ENCODE measurements around the gene SEPTIN12. TPM values are rescaled to one million over a fixed set of nuclear protein-coding genes. Genes with fewer than 3 reads are reported as not detected.
A peak's percentile ranks its signal among the peaks of the same experiment; 100 is the strongest.

Gene SEPTIN12
- total and polyA plus RNA-seq, 7 donors, result 2.5 TPM; not detected in 6

DNA sequence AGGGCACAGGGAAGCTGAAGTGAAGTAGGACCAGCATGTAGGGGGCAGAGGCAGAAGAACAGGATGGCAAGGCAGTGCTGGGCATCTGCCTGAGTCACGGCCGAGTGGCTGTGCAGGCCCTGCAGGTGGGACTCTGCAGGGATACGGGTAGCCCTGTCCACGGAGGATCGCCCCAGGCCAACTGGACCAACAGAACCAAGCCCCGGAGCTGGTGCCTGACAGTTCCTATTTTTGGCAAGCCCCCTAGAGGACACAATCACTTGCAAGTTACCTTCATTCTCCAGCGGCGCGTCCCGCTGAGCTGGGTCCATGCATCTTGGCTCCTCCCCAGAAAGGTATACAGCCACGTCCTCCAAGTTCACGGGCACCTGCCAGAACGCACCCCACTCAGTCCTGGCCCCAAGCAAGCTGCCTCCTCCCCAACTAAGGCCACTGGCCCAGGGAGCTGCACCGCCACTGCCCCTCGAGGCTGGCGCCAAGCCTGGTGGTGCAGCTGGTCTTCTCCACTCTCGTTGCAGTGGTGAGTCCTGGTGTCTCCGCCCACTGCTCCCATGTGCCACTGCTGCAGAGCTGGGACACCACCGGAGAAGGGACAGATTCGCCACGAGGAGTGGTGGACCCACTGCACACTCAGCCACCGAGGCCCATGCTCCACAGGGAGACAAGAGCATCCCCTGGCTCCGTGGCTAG lies 27.8 kb downstream of the SEPTIN12 start:
- H3K27me3 ChIP-seq, result no peaks in the 10 kb centered on the region
- intact Hi-C loops (cut with DNase I), result no loop called here
- 92 to 93% methylated on average over 23 of the region's 23 CpGs for WGBS, 2 donors
- H3K27ac ChIP-seq, result peak overlapping the region in 2 of 4 donors; percentile 2 to 14
- no peak overlapping the region for H3K4me3 ChIP-seq
- H3K4me1 ChIP-seq, result peaks cover 0 to 13% (median 7%) of the 10 kb centered on the region in 4 donors
- no peak for TF ChIP-seq EP300 (IDR thresholded peaks at IDR 0.05)
- TF ChIP-seq POLR2AphosphoS5 (IDR thresholded peaks at IDR 0.05), result no peak
- TF ChIP-seq, protein P1, sequence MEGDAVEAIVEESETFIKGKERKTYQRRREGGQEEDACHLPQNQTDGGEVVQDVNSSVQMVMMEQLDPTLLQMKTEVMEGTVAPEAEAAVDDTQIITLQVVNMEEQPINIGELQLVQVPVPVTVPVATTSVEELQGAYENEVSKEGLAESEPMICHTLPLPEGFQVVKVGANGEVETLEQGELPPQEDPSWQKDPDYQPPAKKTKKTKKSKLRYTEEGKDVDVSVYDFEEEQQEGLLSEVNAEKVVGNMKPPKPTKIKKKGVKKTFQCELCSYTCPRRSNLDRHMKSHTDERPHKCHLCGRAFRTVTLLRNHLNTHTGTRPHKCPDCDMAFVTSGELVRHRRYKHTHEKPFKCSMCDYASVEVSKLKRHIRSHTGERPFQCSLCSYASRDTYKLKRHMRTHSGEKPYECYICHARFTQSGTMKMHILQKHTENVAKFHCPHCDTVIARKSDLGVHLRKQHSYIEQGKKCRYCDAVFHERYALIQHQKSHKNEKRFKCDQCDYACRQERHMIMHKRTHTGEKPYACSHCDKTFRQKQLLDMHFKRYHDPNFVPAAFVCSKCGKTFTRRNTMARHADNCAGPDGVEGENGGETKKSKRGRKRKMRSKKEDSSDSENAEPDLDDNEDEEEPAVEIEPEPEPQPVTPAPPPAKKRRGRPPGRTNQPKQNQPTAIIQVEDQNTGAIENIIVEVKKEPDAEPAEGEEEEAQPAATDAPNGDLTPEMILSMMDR (IDR thresholded peaks at IDR 0.05), result no peak
- no peak for TF ChIP-seq POLR2A (IDR thresholded peaks at IDR 0.05)
- DNase-seq, result no peak
- H3K9me3 ChIP-seq, result no peaks in the 10 kb centered on the region
- H3K36me3 ChIP-seq, result peaks cover 30 to 95% (median 69%) of the 10 kb centered on the region in 4 donors

DNA sequence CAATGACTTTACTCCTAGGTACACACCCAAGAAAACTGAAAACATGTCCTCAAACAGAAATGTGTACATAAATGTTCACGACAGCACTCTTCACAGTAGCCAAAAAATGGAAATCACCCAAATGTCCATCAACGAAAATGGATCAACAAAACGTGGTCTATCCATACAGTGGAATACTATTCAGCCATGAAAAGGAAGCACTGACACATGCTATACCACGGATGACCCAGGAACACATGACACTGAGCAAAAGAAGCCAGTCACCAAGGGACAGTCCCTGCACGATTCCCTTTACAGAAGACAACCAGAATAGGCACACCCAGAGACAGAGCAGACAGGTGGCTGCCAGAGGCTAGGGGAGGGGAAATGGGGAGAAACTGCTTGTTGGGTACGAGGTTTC lies 32.5 kb downstream of the SEPTIN12 start:
- Histone ChIP-seq H3K36me3 (peaks cover 49 to 97% (median 83%) of the 10 kb centered on the region in 4 donors), H3K27me3 (no peaks in the 10 kb centered on the region), H3K4me3 (no peak overlapping the region), H3K27ac (no peak overlapping the region), H3K9me3 (no peaks in the 10 kb centered on the region), H3K4me1 (no peaks in the 10 kb centered on the region)
- TF ChIP-seq EP300 (IDR thresholded peaks at IDR 0.05) (no peak), POLR2A (IDR thresholded peaks at IDR 0.05) (no peak), POLR2AphosphoS5 (IDR thresholded peaks at IDR 0.05) (no peak)
- TF ChIP-seq, protein P1 (IDR thresholded peaks at IDR 0.05), result no peak
- DNase-seq, result no peak
- intact Hi-C loops (cut with DNase I), result no loop called here
- 95 to 96% methylated on average over 6 of the region's 6 CpGs for WGBS, 2 donors

DNA sequence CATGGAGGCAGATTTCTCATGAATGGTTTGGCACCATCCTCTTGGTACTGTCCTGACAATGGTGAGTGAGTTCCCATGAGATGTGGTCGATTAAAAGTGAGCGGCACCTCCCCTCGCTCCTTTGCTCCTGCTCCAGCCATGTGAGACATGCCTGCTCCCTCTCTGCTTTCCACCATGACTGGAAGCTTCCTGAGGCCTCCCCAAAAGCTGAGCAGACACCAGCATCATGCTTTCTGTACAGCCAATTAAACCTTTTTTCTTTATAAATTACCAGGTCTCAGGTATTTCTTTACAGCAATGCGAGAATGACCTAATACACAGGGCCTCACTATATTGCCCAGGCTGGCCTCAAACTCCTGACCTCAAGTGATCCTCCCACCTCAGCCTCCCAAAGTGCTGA lies 33.3 kb downstream of the SEPTIN12 start:
- no peak for TF ChIP-seq EP300 (IDR thresholded peaks at IDR 0.05)
- TF ChIP-seq POLR2AphosphoS5 (IDR thresholded peaks at IDR 0.05), result no peak
- no peak for TF ChIP-seq POLR2A (IDR thresholded peaks at IDR 0.05)
- TF ChIP-seq, protein P1 (IDR thresholded peaks at IDR 0.05), result no peak
- intact Hi-C loops (cut with DNase I), result no loop called here
- WGBS, 2 donors, result 96 to 98% methylated on average over 4 of the region's 4 CpGs

DNA sequence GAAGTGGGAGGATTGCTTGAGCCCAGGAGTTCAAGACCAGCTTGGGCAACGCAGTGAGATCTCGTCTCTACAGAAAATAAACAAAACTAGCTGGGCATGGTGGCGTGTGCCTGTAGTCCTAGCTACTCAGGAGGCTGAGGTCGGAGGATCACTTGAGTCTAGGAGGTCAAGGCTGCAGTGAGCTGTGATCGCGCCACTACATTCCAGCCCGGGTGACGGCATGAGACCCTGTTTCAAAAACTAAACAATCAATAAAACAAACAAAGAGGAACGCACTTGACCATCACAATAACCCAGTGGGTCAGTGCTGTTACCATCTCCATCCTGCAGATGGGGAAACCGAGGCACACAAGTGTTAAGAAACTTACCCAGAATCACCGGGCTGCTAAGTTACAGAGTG lies 34.9 kb downstream of the SEPTIN12 start:
- H3K9me3 ChIP-seq, result no peaks in the 10 kb centered on the region
- no peaks in the 10 kb centered on the region for H3K4me1 ChIP-seq
- H3K27ac ChIP-seq, result no peak overlapping the region
- no peaks in the 10 kb centered on the region for H3K27me3 ChIP-seq
- peaks cover 40 to 86% (median 68%) of the 10 kb centered on the region in 4 donors for H3K36me3 ChIP-seq
- DNase-seq, result no peak
- intact Hi-C loops (cut with DNase I), result no loop called here
- WGBS, 2 donors, result 94% methylated on average over 11 of the region's 11 CpGs
- H3K4me3 ChIP-seq, result no peak overlapping the region
- TF ChIP-seq, protein P1 (IDR thresholded peaks at IDR 0.05), result no peak
- no peak for TF ChIP-seq POLR2A (IDR thresholded peaks at IDR 0.05)
- no peak for TF ChIP-seq POLR2AphosphoS5 (IDR thresholded peaks at IDR 0.05)
- no peak for TF ChIP-seq EP300 (IDR thresholded peaks at IDR 0.05)

More for the DNA sequence above, 33.3 kb downstream of the SEPTIN12 start:
- DNase-seq, result no peak
- H3K36me3 ChIP-seq, result peaks cover 44 to 95% (median 81%) of the 10 kb centered on the region in 4 donors
- no peaks in the 10 kb centered on the region for H3K9me3 ChIP-seq
- H3K4me1 ChIP-seq, result no peaks in the 10 kb centered on the region
- H3K4me3 ChIP-seq, result no peak overlapping the region
- no peaks in the 10 kb centered on the region for H3K27me3 ChIP-seq
- no peak overlapping the region for H3K27ac ChIP-seq
